LNCaP clone FGC (cell line): Measurements from ENCODE around the gene SGIP1.

Source experiments
- DNase-seq: peaks from one replicate; pipeline ENCODE4 v3.0.0-alpha.2; 2011; ENCODE audit warnings: low read depth
- H3K4me3 ChIP-seq: 2 replicates; pipeline ENCODE4 v1.5.1; 2011; ENCODE audit warnings: mild to moderate bottlenecking, low read depth, low read length, control low read depth
- TF ChIP-seq, protein P1 (sequence below): IDR thresholded peaks from 2 replicates; pipeline ENCODE4 v1.5.1; 2012; ENCODE audit warnings: mild to moderate bottlenecking; ENCODE audit not compliant: control insufficient read depth, insufficient read depth; ENCODE audit errors: extremely low read depth

The SGIP1 gene

GRCh38 chr1:66652556-66652955, 118.6 kb downstream of the SGIP1 start:
- H3K4me3 ChIP-seq, result no peak overlapping the region
- no peak for DNase-seq

DNA sequence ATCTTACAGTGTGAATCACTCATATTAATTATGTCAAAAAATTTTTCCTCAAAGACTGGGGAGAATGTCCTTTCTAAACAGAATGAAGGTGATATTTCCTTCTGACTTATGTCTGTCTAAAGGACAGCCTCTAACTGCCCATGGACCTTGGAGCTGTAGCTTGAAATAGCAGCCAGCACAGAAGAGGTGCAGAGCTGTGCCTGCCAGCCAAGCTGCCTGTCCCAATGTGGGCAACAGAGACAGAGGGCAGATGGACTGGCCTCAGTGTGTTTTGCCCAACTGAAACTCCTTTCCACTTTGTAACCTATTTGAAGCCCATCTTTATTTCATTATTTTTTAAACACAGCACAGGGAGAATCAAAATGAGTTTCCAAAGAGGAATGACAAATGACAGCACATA, 120.7 kb downstream of the SGIP1 start:
- TF ChIP-seq, protein P1, sequence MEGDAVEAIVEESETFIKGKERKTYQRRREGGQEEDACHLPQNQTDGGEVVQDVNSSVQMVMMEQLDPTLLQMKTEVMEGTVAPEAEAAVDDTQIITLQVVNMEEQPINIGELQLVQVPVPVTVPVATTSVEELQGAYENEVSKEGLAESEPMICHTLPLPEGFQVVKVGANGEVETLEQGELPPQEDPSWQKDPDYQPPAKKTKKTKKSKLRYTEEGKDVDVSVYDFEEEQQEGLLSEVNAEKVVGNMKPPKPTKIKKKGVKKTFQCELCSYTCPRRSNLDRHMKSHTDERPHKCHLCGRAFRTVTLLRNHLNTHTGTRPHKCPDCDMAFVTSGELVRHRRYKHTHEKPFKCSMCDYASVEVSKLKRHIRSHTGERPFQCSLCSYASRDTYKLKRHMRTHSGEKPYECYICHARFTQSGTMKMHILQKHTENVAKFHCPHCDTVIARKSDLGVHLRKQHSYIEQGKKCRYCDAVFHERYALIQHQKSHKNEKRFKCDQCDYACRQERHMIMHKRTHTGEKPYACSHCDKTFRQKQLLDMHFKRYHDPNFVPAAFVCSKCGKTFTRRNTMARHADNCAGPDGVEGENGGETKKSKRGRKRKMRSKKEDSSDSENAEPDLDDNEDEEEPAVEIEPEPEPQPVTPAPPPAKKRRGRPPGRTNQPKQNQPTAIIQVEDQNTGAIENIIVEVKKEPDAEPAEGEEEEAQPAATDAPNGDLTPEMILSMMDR, result no peak
- no peak for DNase-seq

More at GRCh38 chr1:66652556-66652955, 118.6 kb downstream of the SGIP1 start:
- TF ChIP-seq, protein P1, result no peak

GRCh38 chr1:66671455-66671854, 137.5 kb downstream of the SGIP1 start:
- TF ChIP-seq, protein P1, result no peak
- no peak for DNase-seq
- no peak overlapping the region for H3K4me3 ChIP-seq

More for the DNA sequence above, 120.7 kb downstream of the SGIP1 start:
- H3K4me3 ChIP-seq, result no peak overlapping the region

DNA sequence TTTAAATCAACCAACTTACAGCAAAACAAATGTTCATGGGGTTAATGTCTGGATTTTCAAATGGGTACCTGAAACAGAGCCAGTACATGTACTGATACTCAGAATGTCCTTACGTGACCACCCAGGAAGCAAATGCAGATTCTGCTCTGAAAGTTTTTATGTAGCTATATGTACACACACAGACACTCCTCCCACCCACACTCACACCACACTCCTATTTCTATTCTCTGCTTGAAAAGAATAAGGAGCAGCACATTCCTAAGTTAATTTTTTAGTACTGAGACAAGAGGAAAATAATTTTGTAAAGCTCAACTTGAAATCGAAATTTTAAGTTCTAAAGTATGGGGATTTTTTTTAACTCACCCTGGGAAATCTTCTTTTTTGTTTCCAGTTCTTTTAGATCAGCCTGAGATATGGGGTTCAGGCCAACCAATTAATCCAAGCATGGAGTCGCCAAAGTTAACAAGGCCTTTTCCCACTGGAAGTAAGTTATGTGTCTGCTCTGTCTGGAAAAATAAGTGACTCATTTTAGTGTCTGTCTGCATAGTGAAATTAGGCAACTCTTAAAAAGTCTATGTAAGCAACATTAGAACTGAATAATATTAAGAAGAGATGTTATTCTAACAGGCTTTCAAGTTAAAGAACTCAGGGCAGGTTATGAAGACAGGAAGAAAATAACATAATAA, 142.8 kb downstream of the SGIP1 start:
- H3K4me3 ChIP-seq, result no peak overlapping the region
- DNase-seq, result no peak
- TF ChIP-seq, protein P1, result no peak

- TF ChIP-seq, protein P1, result no peak
- no peak overlapping the region for H3K4me3 ChIP-seq
- DNase-seq, result no peak
These were observed 144.2 kb downstream of the SGIP1 start for GRCh38 chr1:66678146-66678545.

GRCh38 chr1:66679140-66679539, 145.2 kb downstream of the SGIP1 start:
- DNase-seq, result no peak
- no peak overlapping the region for H3K4me3 ChIP-seq
- TF ChIP-seq, protein P1, result no peak

DNA sequence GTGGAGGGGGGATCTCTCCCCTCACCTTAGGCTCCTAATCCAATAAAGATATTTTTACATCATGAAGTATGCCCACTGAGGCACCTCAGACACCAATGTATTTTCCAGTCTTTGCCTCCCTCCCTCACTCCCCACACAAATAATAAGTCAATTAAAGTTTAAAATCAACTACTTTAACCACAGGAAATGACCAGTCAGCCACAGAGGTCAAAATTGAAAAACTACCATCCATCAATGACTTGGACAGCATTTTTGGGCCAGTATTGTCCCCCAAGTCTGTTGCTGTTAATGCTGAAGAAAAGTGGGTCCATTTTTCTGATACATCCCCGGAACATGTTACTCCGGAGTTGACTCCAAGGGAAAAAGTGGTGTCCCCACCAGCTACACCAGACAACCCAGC, 147.7 kb downstream of the SGIP1 start:
- no peak for DNase-seq
- TF ChIP-seq, protein P1, result no peak
- H3K4me3 ChIP-seq, result no peak overlapping the region
